Dermis microvascular lymphatic vessel endothelial cell (primary cell): ENCODE measurements around the gene SOS2. TPM values are rescaled to one million over a fixed set of nuclear protein-coding genes. Genes with fewer than 3 reads are reported as not detected.
"Not testable (repeated sequence)": the region's sequence is repeated elsewhere in the genome, so short reads cannot be mapped to it uniquely, and the experiment has no call there.

Source experiments
- DNase-seq, 2 donors: peaks; one replicate each; pipeline versions ENCODE4 v3.0.0 to v3.0.0-alpha.2; 2010; ENCODE audit warnings: low read depth in 2 of 2
- total RNA-seq: library from RNA; depleted of rRNA; stranded (reverse); fragments of >200 nt; gene quantifications from 2 replicates; pipeline ENCODE4 v1.2.1, GENCODE V29; 2014

The SOS2 gene
- total RNA-seq, 1 donor from 2014 or later = 19.4 TPM

DNA sequence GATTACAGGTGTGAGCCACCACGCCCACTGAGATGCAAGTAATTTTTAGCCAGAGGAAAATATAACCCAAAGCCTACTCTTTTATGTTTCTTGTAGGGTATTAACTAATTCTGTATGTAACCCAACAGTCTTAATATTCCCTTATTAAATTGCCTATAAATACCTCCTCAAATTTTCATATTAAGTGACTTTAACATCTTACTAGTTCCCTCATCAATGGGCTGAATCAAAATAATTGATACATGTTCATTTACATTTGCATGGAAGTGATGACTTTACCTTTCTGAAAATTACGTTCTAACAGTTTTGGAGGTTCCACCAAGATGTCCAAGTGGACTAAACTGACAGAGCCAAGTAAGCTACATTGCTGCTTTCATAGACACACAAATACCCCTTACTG is 3.1 kb downstream of the SOS2 start:
- DNase-seq = no peak

DNA sequence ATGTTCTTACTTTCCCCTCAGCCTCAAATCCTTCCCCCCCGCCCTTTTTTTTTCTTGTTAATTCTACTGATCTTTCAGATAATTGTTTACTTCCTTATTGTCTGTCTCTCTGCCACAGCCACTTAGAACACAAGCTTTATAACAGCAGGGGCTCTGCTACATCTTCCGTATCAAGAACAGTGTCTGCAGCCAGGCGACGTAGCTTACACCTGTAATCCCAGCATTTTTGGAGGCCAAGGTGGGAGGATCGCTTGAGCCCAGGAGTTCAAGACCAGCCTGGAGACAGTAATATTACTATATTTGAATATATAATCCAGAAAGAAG is 5.4 kb downstream of the SOS2 start:
- DNase-seq = no peak

DNA sequence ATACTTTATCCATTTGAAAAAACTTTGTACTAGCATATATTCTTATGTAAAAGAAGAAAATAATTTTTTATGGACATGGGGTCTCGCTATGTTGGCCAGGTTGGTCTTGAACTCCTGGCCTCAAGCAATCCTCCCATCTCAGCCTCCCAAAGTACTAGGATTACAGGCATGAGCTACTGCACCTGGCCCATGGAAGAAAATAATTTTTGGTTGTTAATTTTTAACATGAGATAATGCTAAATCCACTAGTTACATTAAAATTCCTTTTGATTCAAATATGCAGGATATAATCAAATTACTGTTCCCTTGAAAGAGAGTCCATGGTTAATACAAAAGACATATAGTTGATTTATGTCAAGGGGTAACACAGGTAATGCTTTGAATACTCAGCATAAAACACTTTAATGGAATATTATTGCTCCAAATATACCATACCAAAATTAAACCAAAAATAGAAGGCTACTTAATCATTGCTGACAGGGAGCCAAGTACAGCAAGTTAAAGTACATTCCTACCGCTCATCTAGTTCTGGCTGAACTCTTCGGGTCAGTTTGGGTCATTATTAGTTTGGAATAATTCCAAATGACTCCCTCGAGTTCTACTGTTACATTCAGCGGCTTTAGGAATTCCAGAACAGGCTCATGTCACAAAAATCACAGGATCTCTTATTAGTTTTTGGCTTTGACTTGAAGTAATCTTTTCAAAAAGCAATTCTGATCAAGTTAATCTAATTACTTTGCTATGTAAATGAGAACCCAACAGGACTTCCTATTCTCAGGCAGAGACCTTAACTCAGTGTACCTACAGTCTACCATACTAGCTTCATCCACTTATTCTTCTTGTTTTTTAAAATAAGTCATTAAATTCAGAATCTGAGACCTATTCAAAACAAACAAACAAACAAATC is 6.1 kb downstream of the SOS2 start:
- DNase-seq = peak; percentile 34 to 73

DNA sequence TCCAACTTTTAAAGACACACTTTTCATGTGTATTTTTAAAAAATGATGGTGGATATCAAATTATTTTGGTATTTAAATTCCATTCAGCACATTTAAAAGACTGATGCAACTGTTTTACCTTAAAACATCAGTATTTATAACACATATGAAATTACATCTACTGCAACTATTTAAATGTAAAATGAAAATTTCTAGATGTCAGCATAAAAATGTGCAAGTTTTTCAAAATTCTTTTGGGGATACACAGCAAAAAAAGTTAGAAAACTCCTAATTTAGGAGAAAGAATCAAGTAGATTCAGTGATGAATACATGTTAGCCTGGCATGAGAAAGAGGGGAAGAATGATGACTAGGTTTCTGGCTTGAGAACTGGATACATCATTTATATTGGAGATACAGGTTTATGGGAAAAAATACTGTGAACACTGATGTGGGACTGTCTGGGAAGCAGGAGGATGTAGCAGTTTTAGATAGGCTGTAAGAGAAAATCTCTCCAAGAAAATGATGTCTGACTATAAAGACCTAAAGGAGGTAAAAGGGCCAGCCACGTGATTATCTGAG is 9.2 kb downstream of the SOS2 start:
- DNase-seq = no peak

DNA sequence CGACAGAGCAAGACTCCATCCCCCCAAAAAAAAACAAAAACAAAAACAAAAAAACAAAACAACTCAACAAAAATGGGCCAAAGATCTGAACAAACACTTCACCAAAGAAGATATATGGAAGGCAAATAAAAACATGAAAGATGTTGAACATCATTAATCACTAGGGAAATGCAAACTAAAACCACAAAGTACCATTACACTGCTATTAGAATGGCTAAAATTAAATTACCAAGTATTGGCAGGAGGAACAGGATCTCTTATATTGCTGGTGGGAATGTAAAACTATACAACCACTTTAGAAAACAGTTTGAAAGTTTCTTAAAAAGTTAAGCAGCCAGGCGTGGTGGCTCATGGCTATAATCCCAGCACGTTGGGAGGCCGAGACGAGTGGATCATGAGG is 12.9 kb downstream of the SOS2 start:
- no peak for DNase-seq

DNA sequence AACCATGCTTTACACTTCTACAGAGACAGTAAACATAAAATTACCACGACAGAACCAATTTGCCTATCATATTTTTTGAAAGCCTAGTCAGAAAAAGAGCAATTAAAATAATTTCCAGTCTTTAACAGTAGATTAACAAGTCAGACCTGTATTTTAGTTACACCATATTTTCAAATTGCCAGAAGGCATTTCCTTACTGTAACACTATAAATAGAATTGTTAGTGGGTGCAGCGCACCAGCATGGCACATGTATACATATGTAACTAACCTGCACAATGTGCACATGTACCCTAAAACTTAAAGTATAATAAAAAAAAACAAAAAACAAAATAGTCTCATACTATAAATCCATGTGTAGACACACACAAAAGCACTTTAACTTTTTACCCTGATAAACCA is 16.0 kb downstream of the SOS2 start:
- no peak for DNase-seq

DNA sequence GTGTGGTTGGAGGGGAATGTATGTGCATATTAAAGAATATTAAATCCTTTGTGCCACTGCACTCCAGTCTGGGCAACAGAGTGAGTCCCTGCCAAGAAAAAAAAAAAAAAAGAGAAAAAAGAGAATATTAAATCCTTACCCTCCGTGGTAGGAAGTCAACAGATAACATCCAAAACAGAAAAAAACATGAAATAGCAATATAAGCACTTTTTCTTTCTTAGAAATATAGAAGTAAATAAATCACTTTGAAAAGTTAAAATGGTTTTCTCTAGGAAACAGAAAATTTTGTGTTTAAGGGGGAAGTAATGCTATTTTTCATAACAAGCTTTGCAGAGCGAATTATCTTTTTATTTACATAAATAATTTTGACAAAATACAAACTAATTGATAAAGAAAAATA is 17.6 kb downstream of the SOS2 start:
- DNase-seq = no peak

DNA sequence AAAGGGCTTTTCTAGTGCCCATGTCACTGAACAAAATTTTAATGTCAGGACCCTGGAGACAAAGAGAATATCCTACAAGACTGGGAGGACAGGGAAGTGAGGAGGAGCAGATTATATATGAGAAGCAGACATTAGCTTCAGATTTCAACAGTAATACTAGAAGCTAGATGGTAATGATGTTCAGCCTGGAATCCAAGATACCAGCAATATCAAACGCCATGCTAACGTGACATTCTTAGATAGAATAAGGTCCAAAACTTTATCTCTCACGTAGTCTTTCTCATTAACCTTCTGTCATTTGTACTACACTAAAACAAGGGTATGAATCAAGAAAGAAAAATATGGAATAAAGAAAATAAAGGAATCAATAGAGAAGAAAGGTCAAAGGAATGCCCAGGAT is 18.7 kb downstream of the SOS2 start:
- no peak for DNase-seq

DNA sequence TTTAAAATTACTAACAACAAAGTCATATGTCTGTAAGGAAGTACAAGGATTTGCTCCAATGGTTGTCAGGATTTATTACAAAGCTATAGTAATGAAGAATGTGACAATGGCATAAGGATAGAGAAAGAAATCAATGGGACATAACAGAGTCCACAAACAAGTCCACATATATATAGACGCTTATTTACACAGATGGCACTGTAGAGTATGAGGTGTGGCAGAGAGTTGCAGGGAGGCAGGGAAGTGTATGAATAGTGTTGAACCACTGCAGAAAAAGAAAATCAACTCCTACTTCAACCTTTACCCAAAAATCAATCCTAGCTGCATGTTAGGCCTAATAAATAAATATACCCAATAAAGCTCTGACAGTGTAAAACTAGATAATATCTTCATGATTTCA is 21.3 kb downstream of the SOS2 start:
- no peak for DNase-seq

DNA sequence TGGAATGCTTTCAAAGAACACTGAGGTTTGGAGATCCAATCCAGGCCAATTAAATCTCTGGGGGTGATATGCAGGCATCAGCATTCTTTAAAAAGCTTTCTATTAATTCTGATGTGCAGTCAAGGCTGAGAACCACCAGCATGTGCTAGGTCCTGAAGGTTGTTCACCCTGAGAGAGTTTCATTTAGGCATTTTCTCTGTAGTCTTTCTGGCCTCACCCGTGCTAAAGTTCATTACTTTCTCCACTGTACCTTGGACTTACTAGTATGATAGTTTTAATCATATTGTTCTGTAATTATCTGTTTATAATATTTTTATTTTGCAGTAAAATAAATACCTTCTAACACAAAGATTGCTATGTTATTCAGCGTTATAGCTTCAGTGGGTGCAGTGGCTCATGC is 32.9 kb downstream of the SOS2 start:
- DNase-seq = no peak

DNA sequence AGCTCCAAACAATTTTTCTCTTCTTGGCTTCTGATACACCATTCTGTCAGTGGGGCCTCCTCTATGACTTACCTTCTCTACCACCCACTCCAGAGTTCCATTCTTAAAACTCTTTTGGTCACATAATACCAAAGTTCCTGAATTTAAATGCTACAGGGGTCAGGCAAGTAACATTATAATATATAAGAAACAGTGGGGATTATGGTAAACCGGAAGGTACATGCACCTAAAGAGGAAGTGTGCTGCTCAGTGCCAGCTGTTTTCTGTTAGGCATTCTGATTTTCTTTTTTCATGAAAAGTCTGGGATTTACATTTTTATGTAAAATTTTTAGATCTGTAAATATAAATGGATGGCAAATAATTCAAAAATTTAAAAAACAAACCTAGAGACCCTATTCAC is 39.9 kb downstream of the SOS2 start:
- no peak for DNase-seq

DNA sequence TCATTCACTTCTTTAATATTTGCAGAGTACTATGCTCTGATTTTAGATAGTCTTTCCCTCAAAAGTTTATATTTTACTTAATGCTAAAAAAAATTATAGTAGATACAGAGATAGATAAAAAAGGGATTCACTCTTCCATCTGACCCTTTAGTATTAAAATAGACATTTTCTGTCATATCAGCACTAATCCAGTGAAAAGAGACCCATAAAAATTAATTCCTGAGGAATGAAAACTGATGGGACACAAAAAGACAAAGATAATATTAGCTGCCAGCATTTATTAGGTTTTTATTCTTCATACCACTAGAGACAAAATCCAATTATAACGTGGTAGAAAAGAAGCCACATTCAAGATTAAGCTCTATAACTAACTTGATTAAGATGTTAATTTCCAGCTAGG is 45.3 kb downstream of the SOS2 start:
- DNase-seq = no peak

DNA sequence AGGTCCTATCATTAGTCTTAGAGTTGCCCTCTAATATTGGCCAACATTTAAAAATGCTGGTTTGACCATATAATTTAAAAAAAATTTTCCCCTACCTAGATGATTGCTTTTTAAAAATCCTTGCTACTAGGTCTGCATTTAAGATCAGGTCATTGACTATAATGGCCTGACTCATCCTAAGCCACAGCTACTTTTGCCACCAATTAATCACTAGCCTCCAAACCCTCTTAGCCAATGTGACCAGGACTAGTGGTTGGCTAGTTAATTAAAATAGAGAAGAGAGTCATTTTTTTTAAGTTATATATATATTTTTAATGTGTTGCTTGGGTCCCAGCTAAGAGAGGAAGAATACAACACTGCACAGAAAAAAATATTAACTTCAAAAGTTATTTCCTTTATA is 57.5 kb downstream of the SOS2 start:
- no peak for DNase-seq

DNA sequence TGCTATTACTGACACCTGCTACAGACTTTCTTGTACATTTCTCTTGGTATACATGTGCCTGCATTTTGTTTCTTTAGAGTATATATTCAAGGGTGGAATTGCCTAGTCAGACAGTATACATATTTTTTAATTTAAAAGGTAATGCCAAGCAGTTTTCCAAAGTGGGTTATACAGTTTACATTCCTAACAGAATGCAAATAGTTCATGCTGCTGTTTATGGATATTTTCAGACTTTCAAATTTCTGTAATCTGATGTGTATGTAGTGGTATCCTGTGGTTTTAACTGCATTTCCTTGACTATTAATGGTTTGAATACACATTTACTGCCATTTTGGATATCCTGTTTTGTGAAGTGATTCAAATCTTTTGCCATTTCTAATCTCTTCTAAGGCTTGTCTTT is 59.5 kb downstream of the SOS2 start:
- DNase-seq = no peak

DNA sequence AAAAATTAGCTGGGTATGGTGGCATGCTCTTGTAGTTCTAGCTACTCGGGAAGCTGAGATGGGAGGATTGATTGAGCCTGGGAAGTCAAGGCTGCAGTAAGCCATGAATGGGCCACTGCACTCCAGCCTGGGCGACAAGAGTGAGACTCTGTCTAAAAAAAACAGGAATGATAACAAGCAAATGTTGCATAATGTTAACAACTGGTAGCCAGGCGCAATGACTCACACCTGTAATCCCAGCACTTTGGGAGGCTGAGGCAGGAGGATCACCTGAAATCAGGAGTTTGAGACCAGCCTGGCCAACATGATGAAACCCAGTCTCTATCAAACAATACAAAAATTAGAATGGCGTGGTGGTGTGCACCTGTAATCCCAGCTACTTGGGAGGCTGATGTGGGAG is 64.0 kb downstream of the SOS2 start:
- DNase-seq = not testable (repeated sequence)

DNA sequence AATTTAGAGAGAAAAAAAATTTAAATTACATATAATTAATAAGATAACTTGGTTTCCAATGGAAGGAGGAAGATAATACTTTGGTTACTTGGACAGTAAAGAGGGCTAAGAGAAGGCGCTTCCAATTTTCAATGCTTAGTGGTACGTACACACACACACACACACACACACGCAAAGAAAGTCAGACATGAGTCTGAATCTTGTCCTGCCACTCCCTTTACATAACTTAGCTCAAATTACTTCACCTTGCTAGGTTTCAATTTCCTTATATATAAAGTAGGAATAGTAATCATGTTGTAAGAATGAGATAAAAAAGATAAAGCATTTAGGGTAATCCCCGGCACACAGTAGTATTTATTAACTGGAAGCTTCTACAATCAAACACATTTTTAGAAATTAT is 75.3 kb downstream of the SOS2 start:
- no peak for DNase-seq

DNA sequence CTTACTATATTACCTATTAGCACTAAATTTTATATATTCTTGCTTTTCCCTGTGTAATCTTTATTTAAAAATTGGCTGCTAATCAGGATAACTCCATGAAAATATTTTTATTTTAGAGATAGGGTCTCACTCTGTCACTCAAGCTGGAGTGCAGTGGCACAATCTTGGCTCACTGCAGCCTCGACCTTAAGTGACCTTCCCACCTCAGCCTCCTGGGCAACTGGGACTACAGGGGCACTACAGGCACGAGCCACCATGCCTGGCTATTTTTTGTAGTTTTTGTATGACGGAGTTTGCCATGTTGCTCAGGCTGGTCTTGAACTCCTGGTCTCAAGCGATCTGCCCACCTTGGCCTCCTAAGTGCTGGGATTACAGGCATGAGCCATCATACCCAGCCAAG is 82.6 kb downstream of the SOS2 start:
- DNase-seq = no peak

DNA sequence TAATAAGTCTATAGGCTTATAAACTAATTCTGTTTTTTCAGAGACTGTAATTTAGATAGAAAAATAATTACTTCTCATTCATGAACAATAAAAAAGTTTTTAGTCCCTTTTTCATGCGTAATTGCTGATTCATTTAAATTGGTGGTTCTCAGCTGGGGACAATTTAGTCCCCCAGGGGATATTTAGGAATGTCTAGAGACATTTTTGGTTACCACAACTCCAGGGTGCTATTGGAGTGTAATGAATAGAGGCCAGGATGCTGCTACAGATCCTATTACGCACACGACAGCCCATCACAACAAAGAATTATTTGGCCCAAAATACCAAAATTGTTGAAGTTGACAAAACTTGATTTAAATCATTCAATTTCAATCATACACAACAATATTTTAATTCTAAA is 92.2 kb downstream of the SOS2 start:
- DNase-seq = no peak

DNA sequence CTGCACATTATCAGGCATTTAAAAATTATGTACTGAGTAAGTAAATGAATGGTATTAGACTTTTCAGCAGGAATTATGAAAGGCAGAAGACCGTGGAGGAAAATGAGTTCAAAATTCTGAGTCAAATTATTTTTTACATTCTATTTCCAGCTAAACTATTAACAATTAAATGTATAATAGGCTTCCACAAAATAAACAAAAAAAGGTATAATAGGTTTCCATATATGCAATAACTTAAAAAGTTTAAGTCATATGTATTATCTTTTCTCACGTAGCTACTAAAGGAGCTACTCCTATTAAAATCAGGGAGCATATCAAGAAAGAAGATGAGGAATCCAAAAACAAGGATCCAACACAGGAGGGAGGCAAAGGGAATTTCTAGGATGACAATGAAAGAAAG is 103.6 kb downstream of the SOS2 start:
- DNase-seq = no peak

DNA sequence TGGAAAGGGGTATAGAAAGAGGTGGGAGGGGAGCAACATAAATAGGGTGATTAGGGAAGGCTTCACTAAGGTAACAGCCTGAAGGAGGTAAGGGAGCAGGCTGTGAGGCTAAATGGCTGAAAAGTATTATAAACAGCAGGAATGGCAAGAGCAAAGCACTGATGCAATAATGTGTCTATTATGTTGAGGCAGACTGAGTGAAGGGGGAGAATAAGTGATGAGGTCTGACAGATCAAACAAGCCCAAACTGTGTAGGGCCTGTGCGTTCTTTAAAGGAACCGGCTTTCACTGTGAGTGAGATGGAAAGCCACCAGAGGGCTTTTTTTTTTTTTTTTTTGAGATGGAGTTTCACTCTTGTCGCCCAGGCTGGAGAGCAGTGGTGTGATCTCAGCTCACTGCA is 108.3 kb downstream of the SOS2 start:
- no peak for DNase-seq

DNA sequence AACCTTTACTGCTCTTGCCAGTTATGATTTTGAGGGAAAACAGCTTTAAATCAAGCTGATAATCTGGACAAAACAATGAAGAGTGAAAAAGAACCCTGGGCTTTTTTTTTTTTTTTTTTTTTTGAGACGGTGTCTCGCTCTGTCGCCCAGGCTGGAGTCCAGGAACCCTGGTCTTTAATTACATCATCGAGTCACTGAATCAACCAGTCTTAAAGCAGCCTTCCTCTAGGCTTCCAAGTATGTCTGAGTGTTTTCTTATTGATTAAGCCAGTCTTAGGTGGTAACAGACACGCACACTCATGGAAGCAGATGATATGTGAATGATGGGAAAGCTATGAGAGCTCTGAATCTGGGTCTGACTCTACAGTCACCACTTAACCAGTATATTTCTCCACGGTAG is 109.1 kb downstream of the SOS2 start:
- no peak for DNase-seq

DNA sequence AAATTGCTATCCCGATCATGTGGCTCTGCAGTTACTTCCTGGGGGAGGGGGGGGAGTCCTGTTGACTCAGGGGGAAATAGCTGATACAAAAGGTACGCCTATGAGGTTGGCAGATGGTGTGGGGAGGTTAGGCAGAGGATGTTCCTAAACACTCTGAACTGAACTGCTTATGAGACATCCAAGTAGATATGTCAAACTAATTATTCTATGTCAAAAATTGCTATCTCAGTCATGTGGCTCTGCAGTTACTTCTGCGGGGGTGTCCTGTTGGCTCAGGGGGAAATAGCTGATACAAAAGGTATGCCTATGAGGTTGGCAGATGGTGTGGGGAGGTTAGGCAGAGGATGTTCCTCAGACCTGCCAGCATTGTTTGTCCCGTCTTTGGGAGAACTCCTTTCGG is 109.9 kb downstream of the SOS2 start:
- no peak for DNase-seq

DNA sequence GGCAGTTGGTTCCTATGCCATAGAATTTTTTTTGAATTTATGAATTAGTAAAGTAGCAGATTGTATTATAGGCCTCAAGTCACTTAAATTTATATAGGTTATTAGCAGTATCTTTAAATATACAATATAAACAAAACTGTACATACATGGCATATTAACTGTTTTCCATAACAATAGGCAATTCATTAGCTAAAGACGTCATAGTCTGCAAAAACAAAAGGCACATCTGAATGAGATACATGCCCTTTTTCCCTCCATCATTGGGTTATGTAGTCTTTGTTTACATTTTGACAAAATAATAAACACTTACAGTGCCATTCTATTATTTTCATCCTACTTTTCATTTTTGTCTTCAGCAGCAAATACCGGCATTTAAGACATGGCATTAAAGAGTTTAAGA is 113.9 kb downstream of the SOS2 start:
- DNase-seq = no peak

DNA sequence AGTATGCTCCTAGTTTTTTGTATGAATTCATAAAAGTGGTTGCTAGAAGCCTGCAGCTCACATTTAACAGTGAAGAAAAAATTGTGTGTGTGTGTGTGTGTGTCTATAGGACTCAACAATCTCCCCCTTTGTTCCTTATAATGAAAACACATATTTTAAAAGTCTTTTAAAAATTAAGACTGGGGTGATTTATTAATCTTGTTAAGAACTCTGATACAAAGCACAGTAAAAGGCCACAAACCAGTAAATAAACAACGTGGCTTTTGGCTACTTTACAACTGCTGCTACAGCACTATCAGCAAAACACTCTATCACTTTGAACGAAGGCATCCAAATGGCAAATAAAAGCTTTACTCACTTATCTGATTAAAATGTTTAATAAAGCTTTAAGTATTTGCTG is 114.4 kb downstream of the SOS2 start:
- peak in 1 of 2 donors; percentile 5 for DNase-seq
